Glomerular visceral epithelial cell (primary cell): ENCODE results near the gene CIPC.

ENCODE experiments used
- DNase-seq: peaks from one replicate; pipeline ENCODE4 v3.0.0-alpha.2; 2016; ENCODE audit errors: extremely low spot score

The CIPC gene, protein sequence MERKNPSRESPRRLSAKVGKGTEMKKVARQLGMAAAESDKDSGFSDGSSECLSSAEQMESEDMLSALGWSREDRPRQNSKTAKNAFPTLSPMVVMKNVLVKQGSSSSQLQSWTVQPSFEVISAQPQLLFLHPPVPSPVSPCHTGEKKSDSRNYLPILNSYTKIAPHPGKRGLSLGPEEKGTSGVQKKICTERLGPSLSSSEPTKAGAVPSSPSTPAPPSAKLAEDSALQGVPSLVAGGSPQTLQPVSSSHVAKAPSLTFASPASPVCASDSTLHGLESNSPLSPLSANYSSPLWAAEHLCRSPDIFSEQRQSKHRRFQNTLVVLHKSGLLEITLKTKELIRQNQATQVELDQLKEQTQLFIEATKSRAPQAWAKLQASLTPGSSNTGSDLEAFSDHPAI

DNA sequence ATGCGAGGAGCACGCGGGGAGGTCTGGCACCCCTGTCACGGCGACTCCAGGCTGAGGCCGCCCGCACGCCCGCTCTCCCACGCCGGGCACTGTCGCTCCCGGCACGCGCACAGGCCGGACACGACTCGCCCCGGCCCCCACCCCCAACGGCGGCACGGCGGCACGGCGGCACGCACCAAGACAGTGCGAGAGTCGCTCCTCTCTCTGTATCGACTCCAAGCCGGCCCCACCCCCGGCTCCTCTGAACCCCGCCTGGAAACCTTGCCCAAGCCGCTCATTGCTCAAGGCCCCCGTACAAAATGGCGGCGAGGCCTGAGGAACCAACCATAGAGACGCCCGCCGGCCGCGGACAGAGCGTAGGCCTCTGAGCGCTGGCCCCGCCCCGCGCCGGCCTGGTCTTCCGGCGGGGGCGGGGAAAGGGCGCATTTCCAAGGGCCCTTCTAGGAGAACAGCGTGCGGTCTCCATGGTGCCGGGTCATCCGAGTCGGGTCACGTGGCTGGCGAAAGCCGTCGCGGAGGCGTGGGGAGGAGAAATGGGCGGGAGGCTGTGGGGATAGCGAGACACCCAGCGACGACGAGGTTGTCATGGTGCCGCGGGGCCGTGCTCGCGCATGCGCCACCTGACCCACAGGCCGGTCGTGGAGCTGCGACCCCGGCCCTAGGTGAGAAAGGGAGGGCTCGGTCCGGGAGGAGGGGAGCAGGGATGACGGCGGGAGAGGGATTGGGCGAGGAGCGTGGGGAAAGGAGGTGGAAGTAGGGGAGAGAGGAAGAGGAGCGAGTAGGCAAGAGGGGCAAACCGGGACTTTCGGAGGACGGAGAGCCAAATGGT is at the start of gene CIPC:
Gene CIPC, plus strand, starts transcription at position 559 of the 829 bp plus-strand sequence. CDS start 7,451 bp downstream, outside the sequence.
- DNase-seq, result peak; percentile 99

DNA sequence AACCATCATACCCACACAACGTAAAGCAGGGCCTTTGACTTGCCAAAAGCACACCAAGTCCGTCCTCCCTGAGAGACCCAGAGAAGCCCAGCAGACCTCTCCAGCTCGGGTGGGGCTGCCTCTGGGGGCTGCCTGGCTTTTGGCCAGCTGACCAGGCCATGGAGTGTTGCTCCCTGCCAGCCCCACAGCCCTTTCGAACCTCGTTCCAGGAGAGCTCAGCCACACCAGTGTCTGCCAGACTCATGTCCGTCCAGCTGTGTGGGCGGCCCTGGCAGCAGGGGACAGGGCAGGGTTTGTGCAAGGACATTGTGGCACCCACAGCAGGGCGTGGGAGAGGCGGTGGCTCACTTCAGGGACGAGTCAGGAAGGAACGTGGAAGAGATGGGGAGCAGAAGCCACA is 46.9 kb upstream of the CIPC start:
- DNase-seq, result no peak

DNA sequence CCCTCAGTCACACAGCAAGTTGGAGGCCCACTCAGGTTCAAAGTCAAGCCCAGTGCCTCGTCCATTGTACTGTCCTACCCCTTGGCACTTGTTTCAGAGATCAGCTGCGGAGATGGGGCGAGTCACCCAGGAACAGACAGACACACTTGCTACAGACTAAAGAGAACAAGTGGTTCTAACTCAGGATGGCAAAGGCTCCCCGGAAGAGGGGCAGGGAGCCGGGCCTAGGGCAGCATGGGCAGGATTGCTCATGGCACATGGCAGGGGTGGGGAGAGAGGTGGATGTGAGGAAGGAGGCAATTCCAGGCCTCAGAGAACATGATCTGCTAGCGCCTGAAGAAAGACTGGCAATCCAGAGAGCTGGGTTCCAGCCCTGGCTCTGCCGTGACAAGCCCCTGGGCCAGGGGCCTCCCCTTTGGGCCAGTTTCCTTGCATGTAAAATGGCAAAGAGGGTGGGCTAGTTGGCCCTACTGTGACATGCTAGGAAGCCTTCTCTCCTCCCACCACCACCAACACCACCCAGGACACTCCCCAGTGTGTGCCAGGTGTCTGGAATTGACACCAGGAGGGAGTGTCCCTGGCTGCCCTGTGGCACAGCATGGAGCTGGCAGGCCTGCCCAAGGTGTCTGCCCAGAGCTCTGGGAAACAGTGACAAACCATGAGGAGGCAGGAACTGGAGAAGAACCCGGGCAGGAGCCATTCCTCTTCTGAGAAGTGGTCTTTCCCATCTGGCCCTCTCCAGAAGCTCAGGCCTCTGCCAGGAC is 45.6 kb upstream of the CIPC start:
- DNase-seq, result no peak

DNA sequence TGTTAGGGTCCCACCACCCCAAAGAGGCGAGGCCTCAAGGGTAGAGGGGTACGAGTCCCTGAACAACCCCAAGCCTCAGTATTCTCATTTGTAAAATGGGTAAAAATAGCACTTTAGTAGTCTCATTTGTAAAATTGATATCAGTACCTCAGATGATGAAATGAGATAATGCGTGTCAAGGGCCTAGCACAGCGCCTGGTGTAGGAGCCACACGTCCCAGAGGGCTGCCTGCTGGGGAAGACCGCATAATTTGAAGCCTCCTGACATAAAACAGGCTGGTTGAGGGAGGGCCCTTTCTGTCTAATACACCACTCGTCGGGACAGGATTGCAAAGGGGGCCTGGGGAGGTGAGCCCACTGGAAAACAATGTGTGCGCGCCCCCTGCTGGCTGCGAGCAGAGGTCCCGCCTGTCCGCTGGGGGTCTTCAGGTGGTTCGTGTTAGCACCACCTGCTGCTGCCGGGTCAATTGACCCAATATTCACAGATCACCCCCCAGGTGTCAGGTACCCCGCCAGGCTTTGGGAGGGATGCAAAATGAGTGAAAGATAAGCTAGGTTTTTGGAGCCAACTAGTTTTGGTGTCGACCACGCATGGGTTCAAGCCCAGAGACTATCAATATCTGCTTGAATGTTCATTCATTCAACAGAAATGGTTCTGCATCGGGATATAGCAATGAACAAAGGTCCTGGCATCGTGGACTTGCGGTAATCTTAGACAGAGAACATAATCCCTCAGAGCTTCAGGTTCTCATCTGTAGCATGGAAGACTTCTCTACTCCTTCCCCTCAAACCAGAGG is 44.8 kb upstream of the CIPC start:
- peak; percentile 70 for DNase-seq

DNA sequence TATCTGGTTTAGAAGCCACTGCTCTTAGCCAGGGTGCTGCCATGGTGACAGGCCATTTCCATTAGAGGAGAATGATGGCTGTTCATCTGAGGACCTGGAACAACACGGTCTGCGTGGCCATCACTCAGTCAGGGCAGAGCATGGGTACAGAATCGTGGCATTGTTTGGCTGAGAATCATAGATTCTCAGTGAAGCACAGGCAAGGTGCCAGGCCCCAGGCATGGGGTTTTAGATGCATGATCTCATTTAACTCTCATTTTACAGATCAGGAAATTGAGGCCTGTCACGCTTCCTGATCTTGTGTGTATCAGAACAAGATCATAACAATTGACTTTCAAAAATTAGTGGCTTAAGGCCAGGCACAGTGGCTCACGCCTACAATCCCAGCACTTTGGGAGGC is 42.8 kb upstream of the CIPC start:
- no peak for DNase-seq

DNA sequence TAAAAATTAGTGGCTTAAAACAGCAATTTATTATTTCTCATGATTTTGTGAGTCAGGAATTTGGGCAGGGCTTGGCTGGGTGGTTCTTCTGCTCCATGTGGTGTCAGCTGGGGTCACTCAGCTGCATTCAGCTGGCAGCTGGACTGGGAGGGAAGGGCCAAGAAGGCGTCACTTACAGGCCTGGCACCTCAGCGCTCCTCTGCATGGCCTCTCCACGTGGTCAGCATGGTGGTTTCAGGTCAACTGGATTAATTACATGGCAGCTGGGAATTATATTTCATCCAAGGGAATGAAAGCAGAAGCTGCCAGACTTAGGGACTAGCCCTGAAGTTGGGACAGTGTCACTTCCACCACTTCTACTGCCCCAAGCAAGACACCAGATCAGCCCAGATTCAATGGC is 42.1 kb upstream of the CIPC start:
- no peak for DNase-seq

DNA sequence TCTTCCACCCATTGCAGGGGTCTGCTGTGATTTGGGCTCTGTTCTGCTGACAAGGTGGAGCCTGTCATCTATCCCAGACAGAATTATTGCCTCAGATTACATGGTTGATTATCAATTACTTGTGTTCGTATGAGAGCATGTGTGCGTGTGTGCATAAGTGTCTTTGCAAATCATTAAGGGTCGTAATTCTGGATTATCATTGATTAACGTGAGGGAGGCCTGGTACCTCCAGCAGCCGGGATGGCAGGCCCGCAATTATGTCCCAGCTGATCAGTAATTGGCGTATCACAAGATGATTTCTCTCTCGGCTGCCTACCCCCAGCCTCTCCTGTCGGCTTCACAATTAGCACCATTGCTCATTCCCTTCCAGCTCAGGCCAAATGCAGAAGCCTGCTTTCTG is 39.9 kb upstream of the CIPC start:
- DNase-seq, result no peak

DNA sequence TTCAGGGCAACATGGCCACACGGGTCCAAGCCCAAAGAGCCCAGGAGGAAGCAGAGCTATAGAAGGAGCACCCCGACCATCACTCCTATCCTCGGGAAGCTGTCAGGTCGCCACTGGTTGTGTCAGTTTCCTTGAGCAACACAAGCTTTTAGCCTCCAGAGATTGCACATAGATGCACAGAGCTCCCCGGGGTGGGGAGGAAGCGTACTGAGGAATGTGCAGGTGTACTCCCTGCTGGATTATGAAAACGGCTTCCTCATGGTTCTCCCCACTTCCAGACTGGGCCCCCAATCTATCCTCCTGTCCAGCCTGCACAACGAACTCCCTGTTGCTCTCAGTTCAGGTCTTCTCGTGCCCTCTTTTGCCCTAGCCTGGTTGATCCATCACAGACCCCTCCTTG is 39.3 kb upstream of the CIPC start:
- DNase-seq, result no peak

DNA sequence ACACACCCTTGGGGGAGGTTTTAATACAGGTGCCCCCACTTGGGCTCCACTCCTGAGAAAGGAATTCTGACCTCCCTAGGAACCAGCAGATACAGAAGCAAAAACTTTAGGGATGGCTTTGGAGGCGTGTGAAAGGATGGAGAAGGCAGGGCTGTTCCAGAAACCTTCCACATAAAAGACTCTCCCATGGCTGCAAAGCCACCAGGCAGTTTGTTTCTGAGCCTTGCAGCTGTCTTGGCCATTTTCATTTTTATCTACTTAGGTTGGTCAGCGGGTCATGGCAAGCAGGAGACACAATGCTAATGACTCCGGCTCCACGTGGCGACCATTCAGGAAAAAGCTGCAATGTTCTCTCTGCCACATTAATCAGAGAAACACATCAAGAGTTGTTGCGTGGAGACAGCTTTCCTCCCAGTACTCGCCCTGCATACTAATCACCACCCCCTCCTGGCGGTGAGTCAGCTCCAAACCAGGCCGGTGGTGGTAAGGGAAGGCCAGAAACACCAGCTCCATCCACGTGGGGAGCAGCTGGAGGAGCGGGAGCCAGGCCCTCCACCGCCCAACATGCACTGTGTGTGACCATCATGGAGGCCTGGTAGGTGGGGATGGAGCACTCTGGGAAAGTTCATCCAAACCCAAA is 38.7 kb upstream of the CIPC start:
- peak; percentile 50 for DNase-seq

DNA sequence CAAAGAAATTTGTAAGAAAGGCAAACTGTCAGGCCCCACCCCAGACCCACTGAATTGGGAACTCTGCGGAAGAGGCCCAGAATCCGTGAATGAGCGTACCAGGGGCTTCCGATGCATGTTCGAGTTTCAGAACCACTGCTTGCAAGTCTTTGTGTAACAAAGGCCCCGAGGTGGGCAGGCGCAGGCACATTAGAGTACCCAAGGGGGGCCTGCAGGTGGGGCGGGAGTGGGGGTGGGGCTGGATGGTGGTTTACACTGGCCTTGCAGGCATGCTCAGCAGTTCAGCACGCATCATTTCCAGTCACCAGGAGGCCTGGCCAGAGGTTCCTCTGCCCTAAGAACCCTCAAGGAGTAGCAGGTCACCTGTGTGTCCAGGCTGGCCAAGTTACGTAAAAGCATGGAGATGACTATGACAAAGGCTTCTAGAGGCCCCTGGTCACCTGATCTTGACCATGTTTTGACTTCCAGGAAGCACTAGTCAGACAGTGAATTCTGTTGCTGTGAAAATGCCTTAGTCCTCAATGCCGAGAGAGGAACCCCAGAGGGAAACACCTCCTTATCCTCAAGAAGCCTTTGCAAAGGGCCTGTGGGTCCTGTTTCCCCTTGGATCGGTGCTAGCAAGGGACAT is 36.3 kb upstream of the CIPC start:
- no peak for DNase-seq

DNA sequence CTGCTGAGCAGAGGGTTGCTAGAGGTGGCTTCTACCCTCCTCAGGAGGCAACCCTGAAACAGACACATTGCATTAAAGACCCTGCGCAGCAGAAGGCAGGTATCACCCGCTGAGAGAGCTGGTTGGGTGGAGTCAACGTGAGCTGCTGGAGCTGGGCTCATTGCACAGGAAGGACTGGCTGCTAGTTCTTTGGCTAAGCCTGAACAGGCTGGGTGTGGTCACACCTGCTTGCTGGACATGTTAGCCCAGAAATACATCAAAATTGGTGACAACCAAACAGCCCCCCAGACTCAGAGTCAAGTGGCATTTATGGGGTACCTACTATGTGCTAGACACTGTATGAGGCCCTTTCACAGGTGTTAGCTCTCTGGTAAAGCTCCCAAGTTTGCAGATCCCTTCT is 35.8 kb upstream of the CIPC start:
- no peak for DNase-seq

DNA sequence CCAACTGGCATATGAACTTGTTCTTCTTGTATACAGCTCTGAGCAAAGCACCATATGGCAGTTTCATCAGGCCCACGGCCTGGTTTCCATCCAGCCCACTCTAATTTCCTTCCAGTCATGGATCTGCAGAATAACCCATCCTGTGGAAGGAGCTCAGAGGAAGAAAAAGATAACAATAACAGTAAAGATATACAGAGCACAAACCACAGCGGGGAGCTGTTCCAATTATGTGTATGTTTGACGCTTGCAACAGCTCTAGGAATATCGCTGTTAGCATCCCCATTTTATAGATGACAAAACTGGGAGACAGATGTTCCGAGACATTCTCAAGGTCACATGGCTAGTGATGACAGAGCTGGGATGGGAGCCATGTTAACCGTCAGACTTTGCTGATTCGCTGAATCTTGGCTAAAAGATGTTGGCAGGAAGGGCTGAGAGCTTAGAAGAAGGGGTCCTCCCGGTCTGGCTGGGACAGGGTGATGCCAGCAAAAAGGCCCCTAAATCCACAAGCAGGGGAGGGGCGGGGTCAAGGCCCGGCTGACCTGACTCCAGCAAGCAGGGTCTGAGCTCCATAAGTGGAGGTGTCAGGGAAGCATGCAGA is 34.4 kb upstream of the CIPC start:
- no peak for DNase-seq

DNA sequence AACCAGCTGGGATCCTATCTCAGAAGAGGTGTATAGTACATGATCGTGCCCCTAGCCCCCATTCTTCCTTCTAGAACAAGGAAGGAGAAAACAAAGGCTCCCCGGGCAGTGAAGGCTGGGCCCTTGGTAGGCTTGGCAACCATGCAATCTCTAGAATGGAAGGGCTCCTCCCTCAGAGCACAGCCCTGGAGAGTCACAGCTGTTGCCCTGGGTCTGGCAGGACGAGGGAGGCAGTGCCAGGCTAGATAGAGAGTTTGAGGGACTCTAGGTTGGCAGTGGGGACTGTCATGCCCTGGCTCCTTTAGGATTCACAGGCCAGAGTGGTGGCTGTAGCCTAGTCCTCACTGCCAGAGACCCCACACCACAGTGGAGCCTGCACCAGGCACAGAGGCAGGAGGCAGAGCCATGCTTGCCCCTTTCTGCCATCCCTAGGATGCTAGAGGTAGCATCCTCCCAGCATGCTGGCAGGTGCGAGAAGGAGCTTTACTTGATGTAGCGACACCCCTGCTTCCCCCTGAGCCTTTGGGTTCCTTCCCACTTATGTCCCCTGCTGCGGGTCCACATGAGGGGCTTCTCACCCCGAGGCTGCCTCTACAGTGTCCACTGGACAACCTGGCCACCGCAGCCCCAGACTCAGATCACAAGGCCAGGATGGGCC is 33.4 kb upstream of the CIPC start:
- DNase-seq, result no peak

DNA sequence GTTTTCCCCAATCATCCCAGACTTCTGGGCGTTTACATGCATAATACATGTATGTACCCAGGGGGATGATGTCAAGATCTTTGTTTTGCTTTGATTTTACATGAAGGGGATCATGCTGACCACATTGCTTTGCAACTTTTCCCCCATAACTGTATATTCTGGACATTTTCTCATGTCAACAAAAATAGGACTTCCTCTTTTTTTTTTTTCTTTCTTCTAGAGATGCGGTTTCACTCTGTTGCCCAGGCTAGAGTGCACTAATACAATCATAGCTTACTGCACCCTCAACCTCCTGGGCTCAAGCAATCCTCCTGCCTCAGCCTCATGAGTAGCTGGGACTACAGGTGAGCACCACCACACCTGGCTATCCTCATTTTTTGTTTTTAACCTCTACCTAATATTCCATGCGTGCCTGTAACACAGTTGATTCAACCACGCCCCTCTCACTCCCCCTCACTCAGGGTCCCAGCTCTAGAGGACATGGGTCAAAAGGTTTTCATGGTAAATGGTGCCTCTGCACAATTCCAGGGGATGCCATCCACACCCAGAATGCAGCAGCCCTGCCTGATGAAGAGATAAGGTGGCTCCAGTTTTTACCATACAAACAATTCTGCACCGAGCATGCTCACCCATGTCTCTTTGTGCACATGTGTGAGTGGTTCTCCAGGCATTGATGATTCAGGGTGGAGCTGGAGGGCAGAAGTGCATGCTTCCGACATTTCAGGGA is 32.0 kb upstream of the CIPC start:
- no peak for DNase-seq

DNA sequence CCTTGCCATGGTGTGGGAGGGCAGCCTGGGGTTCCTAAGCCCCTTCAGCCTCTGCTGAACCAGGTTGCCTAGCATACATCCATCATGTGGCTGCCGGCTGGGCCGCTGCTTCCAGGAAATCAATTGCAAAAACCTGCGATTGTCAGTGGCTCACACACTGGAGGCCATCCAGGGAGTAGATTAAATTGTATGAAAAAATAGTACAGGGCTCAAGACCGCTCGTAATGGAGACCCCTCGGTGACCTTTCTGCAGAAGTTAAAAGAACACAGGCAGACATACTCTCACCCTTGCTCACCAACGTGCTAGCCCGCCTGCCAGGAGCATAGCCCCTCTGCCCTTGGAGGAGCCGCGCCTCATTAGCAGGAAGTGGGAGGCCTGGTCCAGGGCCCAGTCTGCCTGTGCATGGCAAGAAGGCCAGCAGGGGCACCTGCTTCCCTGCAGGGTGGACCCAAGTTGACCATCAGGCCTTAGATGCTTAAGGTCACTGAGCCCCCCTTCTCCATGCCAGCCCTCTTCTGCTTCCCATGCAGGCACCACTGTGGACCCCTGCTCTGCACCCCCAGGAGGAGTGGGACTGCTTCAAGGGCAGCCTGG is 31.4 kb upstream of the CIPC start:
- no peak for DNase-seq

DNA sequence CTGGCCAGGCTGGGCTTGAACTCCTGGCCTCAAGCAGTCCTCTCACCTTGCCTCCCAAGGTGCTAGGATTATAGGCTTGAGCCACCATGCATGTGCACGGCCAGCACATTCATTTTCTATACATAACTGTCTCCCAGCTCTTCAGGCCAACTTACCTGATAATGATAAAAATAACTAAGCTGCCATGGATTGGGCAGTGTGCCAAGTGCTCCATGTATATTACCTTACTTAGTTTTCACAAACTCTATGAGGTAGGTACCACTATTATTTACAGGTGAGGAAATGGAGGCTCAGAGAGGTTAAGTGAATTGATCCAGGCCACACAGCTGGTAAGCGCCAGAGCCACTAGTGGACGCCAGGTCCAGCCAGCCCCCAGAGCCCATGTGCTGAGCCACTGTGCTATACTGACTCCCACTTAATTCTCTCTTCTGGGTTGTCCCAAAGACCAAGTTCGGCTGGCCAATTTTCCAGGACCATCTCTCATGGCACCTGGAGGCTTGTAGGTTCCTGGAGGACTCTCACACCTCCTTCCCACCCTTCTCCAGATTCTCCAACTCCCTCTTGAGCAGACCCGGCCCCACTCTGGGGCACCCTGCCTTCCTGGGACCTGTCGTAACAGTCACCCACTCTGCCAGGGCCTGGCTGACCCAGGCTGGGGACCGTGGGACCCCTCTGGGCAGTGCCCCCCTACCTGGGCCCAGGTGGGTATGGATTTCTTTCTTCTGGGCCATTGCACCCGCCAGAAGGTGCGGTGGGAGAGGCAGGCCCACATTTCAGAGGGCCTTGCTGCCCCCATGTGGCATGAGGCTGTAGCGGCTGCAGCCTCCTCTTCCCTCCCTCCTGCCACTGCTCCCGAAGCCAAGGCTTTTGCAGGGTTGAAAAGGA is 30.2 kb upstream of the CIPC start:
- DNase-seq, result peak; percentile 69

DNA sequence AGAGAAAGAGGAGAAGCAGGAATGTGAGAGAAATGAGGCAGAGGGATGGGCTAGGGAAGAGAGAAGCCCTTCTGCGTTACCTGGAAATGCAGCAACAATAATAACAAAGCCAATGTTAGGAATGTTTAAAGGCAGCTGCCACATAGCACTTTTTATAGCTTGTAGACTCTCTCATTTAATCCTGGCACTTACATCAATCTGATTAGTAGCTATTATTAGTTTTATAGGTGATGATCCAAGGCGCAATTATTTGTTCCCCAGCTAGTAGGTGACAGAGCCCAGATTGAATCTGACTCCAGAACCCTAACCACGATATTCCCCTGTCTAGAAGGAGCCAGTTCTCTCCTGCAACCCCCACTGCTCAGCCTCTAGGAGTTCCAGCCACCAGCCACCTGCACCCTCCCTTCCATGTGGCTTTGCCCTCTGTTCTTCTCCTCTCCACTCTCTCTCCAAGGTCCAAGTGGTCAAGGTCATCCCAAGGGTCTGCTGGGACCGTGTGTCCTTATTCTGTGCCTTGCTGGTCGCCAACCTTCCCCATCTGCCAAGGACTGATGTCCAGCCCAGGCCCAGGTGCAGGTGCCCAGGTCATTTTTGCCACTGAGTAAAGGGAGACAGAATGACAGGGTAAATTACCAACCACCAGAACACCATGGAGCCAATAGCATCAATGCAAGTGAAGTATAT is 29.4 kb upstream of the CIPC start:
- DNase-seq, result no peak
